ENCODE measurements around the gene CDK5R2.

CDK5R2 gene

GRCh38 chr2:218990052-218990451 lies 30.6 kb downstream of the CDK5R2 start:
- DNase-seq = no peak

DNA sequence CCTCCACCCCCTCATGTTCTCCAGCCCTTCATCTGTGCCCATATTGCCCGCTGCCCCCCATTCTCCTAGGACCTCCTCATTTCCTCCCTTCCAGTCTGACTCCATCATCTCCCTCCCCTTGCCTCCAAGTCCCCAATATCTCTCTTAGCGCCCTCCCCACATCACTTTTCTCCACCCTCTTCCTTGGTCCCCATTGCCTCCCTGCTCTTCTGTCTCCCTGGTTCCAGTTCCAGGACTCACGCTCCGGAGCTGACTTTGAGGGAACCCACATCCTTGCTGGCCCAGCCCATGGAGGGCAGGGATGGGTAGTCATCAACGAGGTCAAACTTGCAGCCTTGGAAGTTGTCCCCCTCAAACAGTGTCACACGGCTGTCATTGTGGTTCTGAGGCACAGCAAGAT lies 31.1 kb downstream of the CDK5R2 start:
- no peak for DNase-seq

DNA sequence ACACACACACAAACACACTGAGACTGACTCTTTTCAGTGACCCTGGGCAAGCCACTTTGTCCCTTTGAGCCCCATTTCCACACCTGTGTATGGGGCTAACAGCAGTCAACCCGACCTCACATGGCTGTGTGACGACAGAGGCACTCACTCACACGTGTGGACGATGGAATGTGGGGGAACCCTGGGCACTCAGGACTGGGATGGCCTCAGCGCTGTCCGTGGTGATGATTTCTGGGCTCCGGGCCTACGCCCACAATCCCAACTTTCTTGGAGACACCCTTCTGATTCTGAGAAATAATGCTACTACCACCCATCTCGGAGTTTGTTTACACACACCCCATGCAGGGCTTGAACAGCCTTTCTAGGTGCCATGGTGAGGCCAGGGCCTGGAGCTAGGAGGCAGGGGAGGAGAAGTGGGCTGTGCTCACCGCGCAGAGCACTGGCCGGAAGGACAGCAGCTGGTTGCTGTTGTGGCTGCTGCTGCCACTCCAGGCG lies 32.3 kb downstream of the CDK5R2 start:
- DNase-seq = no peak

- no peak for DNase-seq
Observed at GRCh38 chr2:218992196-218992595, 32.7 kb downstream of the CDK5R2 start.

- peak in 1 of 2 experiments; percentile 72 for DNase-seq
Observed at GRCh38 chr2:218992703-218993344, 33.4 kb downstream of the CDK5R2 start.

- DNase-seq = peak in 1 of 2 experiments; percentile 75
Observed at GRCh38 chr2:218993345-218994315, 34.2 kb downstream of the CDK5R2 start, which contains the start of gene CRYBA2. CRYBA2 (minus strand) TSS chr2:218993422; CDS start chr2:218993176, 246 bp downstream.

GRCh38 chr2:218995561-218995960 lies 36.1 kb downstream of the CDK5R2 start:
- no peak for DNase-seq

DNA sequence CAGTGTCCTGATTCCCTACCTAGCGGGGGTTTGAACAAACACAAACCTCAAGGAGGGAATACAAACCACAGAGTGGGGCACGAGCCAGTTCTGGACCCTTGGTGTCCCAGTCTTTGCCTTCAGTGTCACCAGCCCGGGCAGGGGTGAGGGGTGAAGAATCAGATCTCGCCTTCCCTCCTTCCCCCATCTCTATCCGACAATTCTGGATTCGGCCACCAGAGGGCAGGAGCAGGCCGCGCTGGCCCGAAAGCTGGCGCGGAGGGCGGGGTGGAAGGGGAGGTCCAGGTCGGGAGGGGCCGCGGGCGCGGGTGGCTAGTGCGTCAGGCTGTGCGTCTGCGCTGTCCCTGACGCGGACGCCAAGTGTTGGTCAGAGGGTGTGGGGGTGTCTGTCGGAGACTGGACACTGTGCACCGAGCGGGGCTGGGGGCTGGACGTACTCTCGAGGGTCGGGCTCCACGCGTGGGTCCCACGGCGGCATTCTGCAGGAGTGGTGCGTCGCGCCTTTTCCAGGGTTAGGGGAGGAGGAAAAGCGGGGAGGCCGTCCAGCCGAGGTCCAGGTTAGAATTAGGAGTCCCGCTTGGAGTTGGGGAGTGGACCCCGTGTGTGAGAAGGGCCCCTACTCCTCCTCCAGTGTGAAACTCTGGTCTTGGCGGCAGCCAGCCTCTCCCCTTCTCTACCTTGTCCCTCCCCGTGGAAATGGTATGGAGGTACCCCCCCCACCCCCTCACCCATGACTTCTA lies 36.7 kb downstream of the CDK5R2 start:
- DNase-seq = peak; percentile 64 to 95

- peak; percentile 69 to 91 for DNase-seq
Observed at GRCh38 chr2:218996937-218997336, 37.5 kb downstream of the CDK5R2 start.

DNA sequence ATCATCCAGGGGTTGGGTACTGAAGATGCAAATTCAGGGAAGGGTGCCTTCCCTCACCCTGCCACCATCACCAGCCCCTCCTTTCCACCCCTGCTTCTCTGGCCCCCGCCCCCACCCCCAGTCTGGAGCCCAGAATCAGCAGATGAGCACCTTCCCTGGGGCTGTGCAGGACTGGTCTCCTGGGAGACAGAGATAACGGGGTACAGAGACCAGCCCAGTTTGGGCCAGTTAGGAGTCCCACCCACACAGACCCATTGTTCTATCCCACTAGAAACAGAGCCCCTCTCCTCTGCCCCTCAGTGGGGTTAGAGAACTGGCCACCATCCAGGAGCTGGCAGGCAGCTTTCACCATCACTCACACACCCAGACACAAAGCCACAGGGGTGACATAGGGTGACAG lies 38.3 kb downstream of the CDK5R2 start:
- DNase-seq = peak; percentile 74 to 92

DNA sequence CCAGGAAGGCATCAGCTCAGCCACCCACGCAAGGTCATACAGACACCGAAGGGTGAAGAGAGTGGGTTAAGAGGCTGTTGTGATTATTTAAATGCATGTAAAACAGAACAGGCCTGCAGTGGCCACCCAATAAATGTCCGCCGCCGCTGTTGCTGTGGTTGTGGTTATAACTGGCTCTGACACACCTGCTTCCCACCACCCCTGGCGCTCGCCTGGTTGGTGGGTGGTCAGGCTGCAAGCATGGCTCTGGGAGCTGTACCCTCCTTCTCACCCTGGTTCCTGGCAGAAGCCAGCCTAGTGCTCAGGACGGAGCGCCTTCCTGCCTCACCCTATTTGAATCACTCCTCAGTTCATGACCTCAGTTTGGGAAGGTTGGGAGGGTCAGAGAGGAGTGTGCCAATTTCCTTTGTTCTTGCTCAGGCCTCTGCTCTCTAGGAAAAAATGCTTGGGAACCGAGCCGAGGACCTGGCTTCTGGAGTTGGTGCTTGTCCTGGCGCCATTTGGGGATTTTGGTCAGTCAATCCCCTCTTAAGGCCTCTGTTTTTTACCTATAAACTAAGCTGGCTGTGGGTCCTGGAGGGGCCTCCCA lies 39.0 kb downstream of the CDK5R2 start:
- peak; percentile 64 to 88 for DNase-seq

DNA sequence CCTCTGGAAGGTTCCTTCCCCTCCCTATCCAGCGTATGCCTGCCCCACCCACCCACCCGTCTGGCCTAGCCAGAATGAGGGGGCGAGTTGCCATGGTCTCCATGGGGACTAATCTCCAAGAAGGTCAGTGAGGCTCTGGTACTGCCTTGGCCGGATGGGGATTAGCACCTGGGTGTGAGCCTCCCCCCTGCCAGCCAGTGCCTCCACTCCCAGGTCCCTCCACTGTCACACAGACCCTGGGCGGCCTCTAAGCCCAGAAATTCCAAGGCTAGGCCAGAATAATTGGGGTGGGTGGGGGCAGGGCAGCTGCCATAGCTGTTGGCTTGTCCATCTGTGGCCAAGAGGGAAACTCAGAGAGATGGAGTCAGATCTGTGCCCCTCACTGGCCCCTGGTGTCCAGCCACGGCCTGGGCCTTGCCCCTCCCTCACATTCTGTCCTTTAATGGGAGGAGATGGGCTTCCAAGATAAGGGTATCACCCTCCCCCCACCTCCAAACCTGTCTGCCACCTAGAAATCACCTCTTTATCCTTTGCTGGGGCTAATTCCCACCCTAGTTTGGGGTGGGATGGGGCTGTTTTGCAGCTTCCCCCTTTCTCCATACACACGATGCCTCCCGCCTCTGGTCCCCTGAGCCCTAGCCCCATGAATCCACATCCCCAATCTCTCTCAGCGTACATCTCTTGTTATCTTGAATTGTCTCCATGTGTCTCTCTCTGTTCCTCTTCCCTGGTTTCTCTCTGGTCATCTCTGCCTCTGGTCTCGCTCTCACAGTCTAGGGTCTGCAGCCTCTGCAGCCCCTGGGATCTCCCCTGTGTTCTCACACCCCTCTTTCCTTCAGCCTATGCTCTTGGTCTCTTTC lies 39.8 kb downstream of the CDK5R2 start:
- peak in 1 of 2 experiments; percentile 62 for DNase-seq

- peak; percentile 92 to 97 for DNase-seq
Observed at GRCh38 chr2:218999881-219000568, 40.6 kb downstream of the CDK5R2 start.

- peak; percentile 45 to 81 for DNase-seq
Observed at GRCh38 chr2:219000569-219000960, 41.1 kb downstream of the CDK5R2 start.

DNA sequence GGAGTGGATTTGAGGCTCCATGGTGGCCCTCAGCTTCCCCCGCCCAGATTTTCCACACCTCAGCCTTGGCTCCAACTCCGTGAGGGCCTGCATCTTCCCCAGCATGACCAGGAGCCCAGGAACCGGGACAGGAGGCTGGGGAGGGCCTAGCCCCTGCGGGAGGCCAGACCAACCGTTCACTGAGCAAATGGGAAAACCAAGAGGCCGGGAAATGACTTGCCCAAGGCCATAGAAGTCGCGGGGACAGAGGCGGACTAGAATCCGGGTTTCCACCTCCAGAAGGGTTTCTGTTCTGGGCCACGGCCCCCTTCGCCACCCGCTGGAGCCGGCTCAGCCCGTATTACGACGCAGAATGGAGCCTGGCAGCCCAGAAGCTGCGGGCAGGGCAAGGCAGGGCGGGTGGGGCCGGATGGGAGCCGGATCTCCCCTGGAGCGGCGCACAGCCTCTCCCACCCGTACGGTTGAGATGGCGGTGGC lies 41.7 kb downstream of the CDK5R2 start:
- DNase-seq = peak in 1 of 2 experiments; percentile 67

DNA sequence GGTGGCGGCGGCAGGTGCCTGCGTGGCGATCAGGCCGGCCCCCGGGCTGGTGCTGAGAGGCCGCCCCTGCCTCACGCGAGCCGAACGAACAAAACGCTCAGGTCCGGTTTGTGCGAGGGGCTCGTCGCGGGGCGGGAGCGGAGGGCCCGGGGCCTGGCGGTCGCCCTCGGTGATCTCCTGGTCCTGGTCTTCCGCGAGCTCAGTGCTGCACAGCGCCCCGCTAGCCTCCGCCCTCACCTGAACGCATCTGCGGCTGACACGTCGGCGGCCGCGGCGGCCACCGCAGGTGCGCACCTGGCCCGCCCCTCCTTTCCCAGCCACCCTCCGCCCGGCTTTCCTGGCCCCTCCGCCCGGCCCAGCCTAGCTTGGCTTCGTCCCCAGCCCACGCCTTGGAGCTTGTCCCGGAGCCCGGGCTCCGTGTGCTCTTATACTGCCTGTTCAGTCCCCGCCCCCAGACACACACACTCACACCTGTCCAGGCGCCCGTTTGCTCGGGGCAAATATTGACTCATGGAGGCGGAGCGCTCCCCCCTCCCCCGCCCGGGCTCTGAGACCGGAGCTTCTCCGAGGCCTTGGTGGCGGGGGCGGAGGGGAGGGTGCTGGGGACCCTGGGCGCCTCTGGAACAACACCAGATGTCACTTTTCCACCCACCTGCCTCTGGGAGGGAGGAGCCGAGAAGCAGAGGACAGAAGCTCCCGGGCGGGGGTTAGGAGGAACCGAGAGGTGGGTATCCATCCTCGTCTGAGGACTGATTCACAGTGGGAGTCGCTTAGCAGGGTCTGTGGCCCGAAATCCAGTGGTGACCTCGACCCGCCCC lies 42.3 kb downstream of the CDK5R2 start:
- peak; percentile 98 to 99 for DNase-seq

- DNase-seq = peak; percentile 80 to 96
Observed at GRCh38 chr2:219002395-219003266, 43.2 kb downstream of the CDK5R2 start.

DNA sequence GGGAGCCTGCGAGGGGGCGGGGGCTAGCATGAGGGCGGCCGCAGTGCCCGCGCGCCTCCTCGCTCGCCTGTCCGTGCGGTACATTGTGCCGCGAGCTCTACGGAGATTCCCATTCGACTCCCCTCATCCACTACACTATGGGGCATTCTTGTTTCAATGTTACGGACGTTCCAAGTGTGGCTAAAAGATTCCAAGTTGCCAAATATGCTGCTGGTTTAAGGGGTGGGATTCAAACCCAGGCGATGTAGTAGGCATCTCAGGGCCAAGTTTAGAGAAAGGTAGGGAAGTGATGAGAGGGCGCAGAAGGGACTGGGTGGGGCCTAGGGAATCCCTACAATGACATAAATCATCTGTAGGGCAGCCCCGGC lies 43.8 kb downstream of the CDK5R2 start:
- DNase-seq = no peak

- no peak for DNase-seq
Observed at GRCh38 chr2:219003979-219004378, 44.5 kb downstream of the CDK5R2 start.

Data from NCI-H526 (cell line).